ENCODE data around the gene NR3C2.

The NR3C2 gene

GRCh38 chr4:148373093-148373492 is 69.1 kb downstream of the NR3C2 start:
- no peak for DNase-seq (ENCODE audit: insufficient read length, low spot score)

GRCh38 chr4:148369919-148370318 is 72.3 kb downstream of the NR3C2 start:
- FAIRE-seq (no peak), DNase-seq (ENCODE audit: insufficient read length, low spot score) (no peak)

More at GRCh38 chr4:148373093-148373492, 69.1 kb downstream of the NR3C2 start:
- no peak for FAIRE-seq

- FAIRE-seq = no peak
Measured at GRCh38 chr4:148367756-148368155, 74.5 kb downstream of the NR3C2 start.

GRCh38 chr4:148366251-148366650 is 76.0 kb downstream of the NR3C2 start:
- no peak for FAIRE-seq
- DNase-seq (ENCODE audit: insufficient read length, low spot score) = no peak

More at GRCh38 chr4:148367756-148368155, 74.5 kb downstream of the NR3C2 start:
- no peak for DNase-seq (ENCODE audit: insufficient read length, low spot score)

- no peak for FAIRE-seq
- no peak for DNase-seq (ENCODE audit: insufficient read length, low spot score)
Measured at GRCh38 chr4:148364525-148364924, 77.7 kb downstream of the NR3C2 start.

- no peak for DNase-seq (ENCODE audit: insufficient read length, low spot score)
- FAIRE-seq = no peak
Measured at GRCh38 chr4:148359769-148360168, 82.4 kb downstream of the NR3C2 start.

GRCh38 chr4:148355442-148356123 is 86.6 kb downstream of the NR3C2 start:
- DNase-seq (ENCODE audit: insufficient read length, low spot score) (no peak), FAIRE-seq (peak; percentile 18)

GRCh38 chr4:148354186-148354585 is 88.0 kb downstream of the NR3C2 start:
- DNase-seq (ENCODE audit: insufficient read length, low spot score) (no peak), FAIRE-seq (no peak)

- FAIRE-seq (no peak), DNase-seq (ENCODE audit: insufficient read length, low spot score) (no peak)
Measured at GRCh38 chr4:148353571-148353970, 88.6 kb downstream of the NR3C2 start.

- no peak for FAIRE-seq
- no peak for DNase-seq (ENCODE audit: insufficient read length, low spot score)
Measured at GRCh38 chr4:148349153-148349552, 93.1 kb downstream of the NR3C2 start.

GRCh38 chr4:148346657-148347056 is 95.6 kb downstream of the NR3C2 start:
- DNase-seq (ENCODE audit: insufficient read length, low spot score) (no peak), FAIRE-seq (no peak)

- FAIRE-seq = no peak
- no peak for DNase-seq (ENCODE audit: insufficient read length, low spot score)
Measured at GRCh38 chr4:148345509-148345908, 96.7 kb downstream of the NR3C2 start.

GRCh38 chr4:148344941-148345340 is 97.3 kb downstream of the NR3C2 start:
- DNase-seq (ENCODE audit: insufficient read length, low spot score) = no peak
- no peak for FAIRE-seq

- no peak for DNase-seq (ENCODE audit: insufficient read length, low spot score)
- no peak for FAIRE-seq
Measured at GRCh38 chr4:148344352-148344751, 97.9 kb downstream of the NR3C2 start.

GRCh38 chr4:148341980-148342800 is 100.0 kb downstream of the NR3C2 start:
- no peak for FAIRE-seq
- no peak for DNase-seq (ENCODE audit: insufficient read length, low spot score)

- no peak for FAIRE-seq
- no peak for DNase-seq (ENCODE audit: insufficient read length, low spot score)
Measured at GRCh38 chr4:148335133-148335532, 107.1 kb downstream of the NR3C2 start.

- no peak for FAIRE-seq
- DNase-seq (ENCODE audit: insufficient read length, low spot score) = no peak
Measured at GRCh38 chr4:148333265-148333664, 108.9 kb downstream of the NR3C2 start.

- DNase-seq (ENCODE audit: insufficient read length, low spot score) (no peak), FAIRE-seq (no peak)
Measured at GRCh38 chr4:148332486-148332885, 109.7 kb downstream of the NR3C2 start.

- DNase-seq (ENCODE audit: insufficient read length, low spot score) (no peak), FAIRE-seq (no peak)
Measured at GRCh38 chr4:148330724-148331123, 111.5 kb downstream of the NR3C2 start.

GRCh38 chr4:148330161-148330560 is 112.1 kb downstream of the NR3C2 start:
- DNase-seq (ENCODE audit: insufficient read length, low spot score) (no peak), FAIRE-seq (no peak)

GRCh38 chr4:148329751-148330150 is 112.5 kb downstream of the NR3C2 start:
- DNase-seq (ENCODE audit: insufficient read length, low spot score) (no peak), FAIRE-seq (no peak)

- DNase-seq (ENCODE audit: insufficient read length, low spot score) = no peak
- no peak for FAIRE-seq
Measured at GRCh38 chr4:148327683-148328082, 114.5 kb downstream of the NR3C2 start.
